Testis (tissue), 2 donors: Measurements from ENCODE around the gene USP14.

ENCODE experiments used
- CTCF ChIP-seq, 3 experiments: fragments of 450-650 bp in 2 of 3; fragments of 200-600 bp in 1 of 3; sonication (generic) in 1 of 3; IDR thresholded peaks; one replicate each; pipeline ENCODE4 v1.5.1; 2016 to 2019; ENCODE audit warnings: antibody characterized with exemption in 3 of 3, mild to moderate bottlenecking in 2 of 3, moderate library complexity in 1 of 3
- POLR2A ChIP-seq: fragments of 450-650 bp; IDR thresholded peaks from one replicate; pipeline ENCODE4 v1.6.1; 2017; ENCODE audit warnings: antibody characterized with exemption, mild to moderate bottlenecking, moderate library complexity

- TF ChIP-seq CTCF (IDR thresholded peaks at IDR 0.05) = no peak
- TF ChIP-seq POLR2A = no peak
These were observed 34.4 kb downstream of the USP14 start for GRCh38 chr18:192801-193200.
